HepG2 (cell line): ENCODE results near the gene QSER1.

Experiments used
- DNMT3B ChIP-seq: conservative IDR thresholded peaks from 2 replicates; pipeline ENCODE4 v1.6.1; 2016; ENCODE audit warnings: missing biosample characterization, control low read depth
- MAZ ChIP-seq, 2 experiments: sonication (generic) in 1 of 2; formaldehyde crosslinking in 1 of 2; IDR thresholded peaks; 2 replicates each; pipeline versions ENCODE4 v1.5.0 to v1.6.1; 2012 to 2020; ENCODE audit warnings: low read depth in 2 of 2, mild to moderate bottlenecking in 2 of 2, borderline replicate concordance in 1 of 2, improper control_type of control experiment in 1 of 2, low read length in 1 of 2, missing genetic modification reagents in 1 of 2, moderate library complexity in 1 of 2

GRCh38 chr11:32919338-32919737 lies 26.7 kb downstream of the QSER1 start:
- TF ChIP-seq DNMT3B (CRISPR knock-in tag) (no peak), MAZ (IDR thresholded peaks at IDR 0.05; ENCODE audit: borderline replicate concordance, low read depth, low read length) (no peak), MAZ (CRISPR knock-in tag; IDR thresholded peaks at IDR 0.05; ENCODE audit: low read depth) (no peak)
